T-helper 2 cell treated with Interferon-gamma antibody and Interleukin-4, amounts not matched to agents 100 ng/mL and 5 ng/mL, for 36 hours (primary cell): ENCODE results near the gene ZP2. TPM values are rescaled to one million over a fixed set of nuclear protein-coding genes. Genes with fewer than 3 reads are reported as not detected.
"Not testable (repeated sequence)": the region's sequence is repeated elsewhere in the genome, so short reads cannot be mapped to it uniquely, and the experiment has no call there.

ENCODE experiments used
- intact Hi-C: fragments of 100-400 bp; cut with micrococcal nuclease; formaldehyde crosslinking; loops from one replicate; pipeline ENCODE4 v1.15.1; 2023
- total RNA-seq: library from RNA; stranded (reverse); gene quantifications from 2 replicates; pipeline ENCODE4 v1.2.3, GENCODE V29; 2022

ZP2 gene
- total RNA-seq, 1 donor from 2014 or later, result not detected

GRCh38 chr16:21179126-21179982, 32.0 kb downstream of the ZP2 start:
- intact Hi-C loops, result loop anchor here (10.0 kb wide), 1 partner anchor 1135 kb away; no protein-coding TSS in a partner anchor

GRCh38 chr16:21175397-21175796, 36.0 kb downstream of the ZP2 start:
- intact Hi-C loops, result loop anchor here (10.0 kb wide), 1 partner anchor 1139 kb away; no protein-coding TSS in a partner anchor

- intact Hi-C loops, result loop anchor here (10.0 kb wide), 1 partner anchor 1142 kb away; no protein-coding TSS in a partner anchor
Observed at GRCh38 chr16:21172650-21173049, 38.7 kb downstream of the ZP2 start.

- intact Hi-C loops, result loop anchor here (10.0 kb wide), 1 partner anchor 1145 kb away; no protein-coding TSS in a partner anchor
Observed at GRCh38 chr16:21170116-21170515, 41.3 kb downstream of the ZP2 start.

- intact Hi-C loops, result no loop called here
Observed at GRCh38 chr16:21169249-21169981, 42.0 kb downstream of the ZP2 start.

- intact Hi-C loops, result no loop called here
Observed at GRCh38 chr16:21167929-21168602, 43.3 kb downstream of the ZP2 start.

- intact Hi-C loops, result no loop called here
Observed at GRCh38 chr16:21167360-21167759, 44.0 kb downstream of the ZP2 start.

- intact Hi-C loops, result no loop called here
Observed at GRCh38 chr16:21166561-21166961, 44.8 kb downstream of the ZP2 start.

GRCh38 chr16:21164521-21165168, 46.7 kb downstream of the ZP2 start:
- intact Hi-C loops, result no loop called here

- intact Hi-C loops, result no loop called here
Observed at GRCh38 chr16:21163576-21163975, 47.8 kb downstream of the ZP2 start.

- intact Hi-C loops, result no loop called here
Observed at GRCh38 chr16:21162661-21163151, 48.7 kb downstream of the ZP2 start.

- intact Hi-C loops, result no loop called here
Observed at GRCh38 chr16:21161211-21161610, 50.2 kb downstream of the ZP2 start.

GRCh38 chr16:21160276-21160675, 51.1 kb downstream of the ZP2 start:
- intact Hi-C loops, result no loop called here

- intact Hi-C loops, result loop anchor here (2.0 kb wide), 1 partner anchor 141 kb away; no protein-coding TSS in a partner anchor
Observed at GRCh38 chr16:21159281-21159951, 52.0 kb downstream of the ZP2 start.

- intact Hi-C loops, result loop anchor here (2.0 kb wide), 1 partner anchor 142 kb away; no protein-coding TSS in a partner anchor
Observed at GRCh38 chr16:21158208-21159110, 52.9 kb downstream of the ZP2 start, which contains the start of gene LDAF1. Gene LDAF1 (plus strand): TSS chr16:21158674. CDS start chr16:21161183, 2,509 bp downstream.

- intact Hi-C loops, result loop anchor here (2.0 kb wide), 1 partner anchor 143 kb away; no protein-coding TSS in a partner anchor
Observed at GRCh38 chr16:21157632-21158031, 53.7 kb downstream of the ZP2 start.

GRCh38 chr16:21156767-21157467, 54.5 kb downstream of the ZP2 start:
- intact Hi-C loops, result no loop called here

- intact Hi-C loops, result not testable (repeated sequence)
Observed at GRCh38 chr16:21156011-21156410, 55.4 kb downstream of the ZP2 start.
